Astrocyte (in vitro differentiated cells and primary cell): Measurements from ENCODE around the gene GNG2. TPM values are rescaled to one million over a fixed set of nuclear protein-coding genes. Genes with fewer than 3 reads are reported as not detected.

Experiments
- DNase-seq: peaks from one replicate; pipeline ENCODE4 v3.0.0-alpha.2; 2010; ENCODE audit warnings: low read depth
- FAIRE-seq: peaks from 2 replicates; lab custom pipeline; 2011; peaks lifted over from hg19 to GRCh38; lab: Jason Lieb, UNC
- H2AFZ ChIP-seq: 2 replicates; pipeline ENCODE4 v1.6.0; 2012; ENCODE audit warnings: low read depth, low read length, inconsistent platforms
- H3K27ac ChIP-seq: 2 replicates; pipeline ENCODE4 v1.5.1; 2011; ENCODE audit warnings: low read depth, low read length, inconsistent platforms
- H3K27me3 ChIP-seq: 2 replicates; pipeline ENCODE4 v1.6.0; 2011; ENCODE audit warnings: low read length, inconsistent platforms; ENCODE audit not compliant: insufficient read depth
- H3K36me3 ChIP-seq: 2 replicates; pipeline ENCODE4 v1.5.1; 2011; ENCODE audit warnings: low read length, inconsistent platforms; ENCODE audit not compliant: insufficient read depth
- H3K4me1 ChIP-seq: 2 replicates; pipeline ENCODE4 v1.5.1; 2011; ENCODE audit warnings: low read length, inconsistent platforms; ENCODE audit not compliant: insufficient read depth
- H3K4me2 ChIP-seq: 2 replicates; pipeline ENCODE4 v1.6.0; 2012; ENCODE audit warnings: low read length, inconsistent platforms
- H3K4me3 ChIP-seq: 2 replicates; pipeline ENCODE4 v1.5.1; 2011; ENCODE audit warnings: low read depth, mild to moderate bottlenecking, low read length, inconsistent platforms; ENCODE audit not compliant: insufficient read depth
- H3K79me2 ChIP-seq: 2 replicates; pipeline ENCODE4 v1.6.0; 2012; ENCODE audit warnings: mild to moderate bottlenecking, low read length, inconsistent platforms; ENCODE audit not compliant: insufficient read depth
- H3K9ac ChIP-seq: 2 replicates; pipeline ENCODE4 v1.6.0; 2012; ENCODE audit warnings: mild to moderate bottlenecking, low read length, inconsistent platforms
- H3K9me3 ChIP-seq: 2 replicates; pipeline ENCODE4 v1.5.1; 2012; ENCODE audit warnings: low read depth, mild to moderate bottlenecking, low read length, inconsistent platforms; ENCODE audit not compliant: insufficient read depth
- H4K20me1 ChIP-seq: 2 replicates; pipeline ENCODE4 v1.6.0; 2012; ENCODE audit warnings: low read length, inconsistent platforms; ENCODE audit not compliant: insufficient read depth
- H3K27ac Mint-ChIP-seq: one replicate; pipeline ENCODE4 v1.8.0; 2021; ENCODE audit warnings: mild to moderate bottlenecking, mixed read lengths; ENCODE audit not compliant: unreplicated experiment
- H3K27me3 Mint-ChIP-seq: one replicate; pipeline ENCODE4 v1.8.0; 2021; ENCODE audit warnings: low read depth, mixed read lengths; ENCODE audit not compliant: unreplicated experiment
- H3K36me3 Mint-ChIP-seq: one replicate; pipeline ENCODE4 v1.8.0; 2021; ENCODE audit warnings: low read depth, mixed read lengths; ENCODE audit not compliant: unreplicated experiment
- H3K4me1 Mint-ChIP-seq: one replicate; pipeline ENCODE4 v1.8.0; 2021; ENCODE audit warnings: low read depth, mixed read lengths; ENCODE audit not compliant: unreplicated experiment
- H3K4me3 Mint-ChIP-seq: one replicate; pipeline ENCODE4 v1.8.0; 2021; ENCODE audit warnings: mild to moderate bottlenecking, moderate library complexity, mixed read lengths; ENCODE audit not compliant: unreplicated experiment
- H3K9me3 Mint-ChIP-seq: one replicate; pipeline ENCODE4 v1.8.0; 2021; ENCODE audit warnings: mild to moderate bottlenecking, mixed read lengths; ENCODE audit not compliant: unreplicated experiment
- CTCF ChIP-seq: IDR thresholded peaks from 2 replicates; pipeline ENCODE4 v1.5.1; 2011; ENCODE audit warnings: low read depth, mild to moderate bottlenecking, inconsistent platforms, low read length, moderate library complexity; ENCODE audit not compliant: insufficient read depth
- EZH2 ChIP-seq: IDR thresholded peaks from 2 replicates; pipeline ENCODE4 v1.6.1; 2012; ENCODE audit warnings: mild to moderate bottlenecking, low read length, inconsistent platforms; ENCODE audit not compliant: insufficient read depth
- total RNA-seq: library from RNA; stranded (reverse); gene quantifications from 2 replicates; pipeline ENCODE4 v1.2.1, GENCODE V29; 2021

Gene GNG2
- total RNA-seq, 1 donor from 2014 or later = 7.3 TPM

GRCh38 chr14:51860825-51861499 lies 550 bp downstream of the GNG2 start:
- TF ChIP-seq EZH2 (no peak), CTCF (no peak)
- Histone ChIP-seq H3K4me1 (peaks cover 20% of the 10 kb centered on the region), H3K27me3 (no peaks in the 10 kb centered on the region), H4K20me1 (no peaks in the 10 kb centered on the region), H2AFZ (peak overlapping the region; percentile 95), H3K9me3 (no peaks in the 10 kb centered on the region), H3K4me2 (peak overlapping the region; percentile 97), H3K36me3 (no peaks in the 10 kb centered on the region), H3K79me2 (peaks cover 9% of the 10 kb centered on the region), H3K9ac (peak overlapping the region; percentile 82), H3K4me3 (peak overlapping the region; percentile 78), H3K27ac (peak overlapping the region; percentile 59)
- FAIRE-seq = no peak
- Mint-ChIP-seq H3K4me1 (peaks cover 15% of the 10 kb centered on the region), H3K9me3 (no peaks in the 10 kb centered on the region), H3K4me3 (peak overlapping the region; percentile 86), H3K27ac (peak overlapping the region; percentile 63), H3K36me3 (no peaks in the 10 kb centered on the region), H3K27me3 (no peaks in the 10 kb centered on the region)
- DNase-seq = peak; percentile 43

- H3K4me1 Mint-ChIP-seq = peaks cover 15% of the 10 kb centered on the region
- no peaks in the 10 kb centered on the region for H3K36me3 Mint-ChIP-seq
- H3K27me3 Mint-ChIP-seq = no peaks in the 10 kb centered on the region
- H3K4me3 Mint-ChIP-seq = no peak overlapping the region
- H3K9me3 Mint-ChIP-seq = no peaks in the 10 kb centered on the region
- peak; percentile 85 for FAIRE-seq
- no peak overlapping the region for H3K27ac Mint-ChIP-seq
- Histone ChIP-seq H3K79me2 (peaks cover 12% of the 10 kb centered on the region), H3K4me1 (peaks cover 20% of the 10 kb centered on the region), H3K4me2 (peak overlapping the region; percentile 97), H3K27ac (no peak overlapping the region), H3K4me3 (peak overlapping the region; percentile 47), H4K20me1 (no peaks in the 10 kb centered on the region), H3K9me3 (no peaks in the 10 kb centered on the region), H3K36me3 (no peaks in the 10 kb centered on the region), H2AFZ (peak overlapping the region; percentile 12), H3K9ac (no peak overlapping the region), H3K27me3 (no peaks in the 10 kb centered on the region)
- TF ChIP-seq CTCF (no peak), EZH2 (no peak)
- DNase-seq = no peak
Observed at GRCh38 chr14:51862176-51862796, 1.9 kb downstream of the GNG2 start.

- Histone ChIP-seq H3K4me3 (peak overlapping the region; percentile 47), H3K9ac (no peak overlapping the region), H3K79me2 (peaks cover 14% of the 10 kb centered on the region), H3K4me1 (peaks cover 20% of the 10 kb centered on the region), H3K36me3 (no peaks in the 10 kb centered on the region), H2AFZ (no peak overlapping the region), H3K9me3 (no peaks in the 10 kb centered on the region), H4K20me1 (no peaks in the 10 kb centered on the region), H3K27me3 (no peaks in the 10 kb centered on the region), H3K27ac (no peak overlapping the region), H3K4me2 (peak overlapping the region; percentile 97)
- Mint-ChIP-seq H3K27ac (no peak overlapping the region), H3K9me3 (no peaks in the 10 kb centered on the region), H3K36me3 (no peaks in the 10 kb centered on the region), H3K4me1 (peaks cover 15% of the 10 kb centered on the region), H3K4me3 (no peak overlapping the region), H3K27me3 (no peaks in the 10 kb centered on the region)
- DNase-seq (no peak), FAIRE-seq (no peak)
- TF ChIP-seq EZH2 (no peak), CTCF (no peak)
Observed at GRCh38 chr14:51862860-51863259, 2.4 kb downstream of the GNG2 start.
